NCI-H2171 treated with DMSO at 0.1 percent for 48 hours (cell line): Measurements from ENCODE around the gene APBB1IP.

Source experiments
- DNase-seq: peaks from one replicate; lab custom pipeline; 2025; lab: John Stamatoyannopoulos, UW

APBB1IP gene

GRCh38 chr10:26507441-26507840 lies 69.3 kb downstream of the APBB1IP start:
- DNase-seq, result no peak

GRCh38 chr10:26508016-26508415 lies 69.9 kb downstream of the APBB1IP start:
- no peak for DNase-seq

GRCh38 chr10:26509307-26509706 lies 71.2 kb downstream of the APBB1IP start:
- DNase-seq, result no peak

DNA sequence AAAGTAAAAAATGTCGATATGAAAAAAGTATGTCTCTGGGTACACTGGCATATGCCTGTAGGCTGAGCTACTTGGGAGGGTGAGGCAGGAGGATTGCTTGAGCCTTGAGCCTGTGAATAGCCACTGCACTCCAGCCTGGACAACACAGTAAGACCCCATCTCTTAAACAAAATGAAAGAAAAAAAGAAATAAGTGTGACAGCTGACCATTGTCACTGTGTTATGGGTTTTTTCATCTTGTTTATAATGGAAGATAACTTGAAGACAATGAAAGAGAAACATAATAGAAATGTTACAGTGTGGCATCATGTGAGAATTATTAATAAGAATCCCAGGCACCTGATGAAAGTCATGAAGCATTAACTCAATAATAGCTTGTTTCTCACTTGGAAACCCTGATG lies 75.0 kb downstream of the APBB1IP start:
- DNase-seq, result no peak

GRCh38 chr10:26516540-26517101 lies 78.5 kb downstream of the APBB1IP start:
- no peak for DNase-seq

GRCh38 chr10:26517141-26517867 lies 79.2 kb downstream of the APBB1IP start:
- no peak for DNase-seq

GRCh38 chr10:26519803-26520202 lies 81.7 kb downstream of the APBB1IP start:
- DNase-seq, result no peak

DNA sequence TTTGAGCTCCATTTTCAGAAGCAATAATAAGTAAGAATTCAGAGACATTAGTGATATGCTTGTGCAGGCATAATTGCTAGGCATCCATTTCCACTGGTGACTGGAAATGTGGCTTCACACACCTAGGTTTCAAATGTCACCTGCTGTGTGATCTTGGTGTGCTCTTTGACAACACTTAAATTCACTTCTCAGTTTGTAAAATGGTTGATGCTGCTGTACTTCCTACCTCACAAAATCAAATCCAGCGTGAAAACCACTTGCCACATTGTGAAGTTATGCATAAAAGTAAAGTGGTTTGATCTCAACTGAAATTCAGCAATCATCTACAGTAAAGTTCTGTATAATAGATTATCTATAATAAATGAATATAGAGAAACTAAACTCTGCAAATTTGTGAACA lies 82.4 kb downstream of the APBB1IP start:
- DNase-seq, result no peak

DNA sequence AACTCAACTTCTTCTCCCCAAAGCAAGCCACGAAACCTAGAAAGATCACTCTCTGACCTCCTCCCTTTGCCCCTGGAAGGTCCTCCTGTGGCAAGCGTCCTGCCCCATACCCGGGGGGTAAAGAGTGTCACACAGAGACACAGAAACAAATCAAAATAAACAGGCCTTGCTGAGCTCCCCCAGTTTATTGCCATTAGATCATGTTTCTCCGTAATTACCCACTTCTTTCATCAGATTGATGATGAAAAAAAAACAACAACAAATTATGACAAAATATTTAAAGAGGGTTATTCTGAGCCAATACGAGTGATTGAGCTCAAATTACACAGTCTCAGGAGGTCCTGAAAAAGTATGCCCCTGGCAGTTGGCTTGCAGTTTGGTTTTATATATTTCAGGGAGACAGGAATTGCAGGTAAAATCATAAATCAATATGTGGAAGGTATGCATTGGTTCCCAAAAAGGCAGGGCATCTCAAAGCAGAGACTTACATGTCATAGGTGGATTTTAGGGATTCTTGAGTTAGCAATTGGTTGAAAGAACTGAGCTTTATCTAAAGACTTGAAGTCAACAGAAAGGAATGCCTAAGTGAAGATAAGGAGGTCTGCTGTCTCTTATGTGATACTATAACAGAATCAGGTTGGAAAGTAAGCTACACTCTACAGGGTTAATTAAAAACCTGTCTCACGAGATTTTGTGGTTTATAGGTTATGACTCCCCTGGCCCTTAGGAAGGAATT lies 86.2 kb downstream of the APBB1IP start:
- no peak for DNase-seq

DNA sequence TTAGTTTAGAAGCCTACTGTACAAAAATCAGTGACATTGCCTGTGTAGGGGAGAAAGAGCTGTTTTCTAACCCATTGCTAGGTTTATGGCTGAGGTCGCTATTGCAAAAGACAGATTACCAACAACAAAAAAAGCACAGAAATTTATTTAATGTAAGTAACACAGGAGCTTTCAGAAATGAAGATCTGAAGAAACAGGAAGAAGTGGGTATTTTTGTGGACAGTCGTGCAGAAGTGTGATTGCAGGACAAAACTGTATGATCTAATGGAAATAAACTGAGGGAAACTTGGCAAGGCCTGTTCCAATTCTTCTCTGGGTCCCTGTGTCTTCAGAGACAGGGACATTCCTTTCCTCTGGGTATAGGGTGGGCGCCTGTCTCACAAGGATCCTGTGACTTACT lies 87.4 kb downstream of the APBB1IP start:
- no peak for DNase-seq

- no peak for DNase-seq
These were observed 88.9 kb downstream of the APBB1IP start for GRCh38 chr10:26527018-26527417.

GRCh38 chr10:26528048-26528447 lies 89.9 kb downstream of the APBB1IP start:
- DNase-seq, result no peak

DNA sequence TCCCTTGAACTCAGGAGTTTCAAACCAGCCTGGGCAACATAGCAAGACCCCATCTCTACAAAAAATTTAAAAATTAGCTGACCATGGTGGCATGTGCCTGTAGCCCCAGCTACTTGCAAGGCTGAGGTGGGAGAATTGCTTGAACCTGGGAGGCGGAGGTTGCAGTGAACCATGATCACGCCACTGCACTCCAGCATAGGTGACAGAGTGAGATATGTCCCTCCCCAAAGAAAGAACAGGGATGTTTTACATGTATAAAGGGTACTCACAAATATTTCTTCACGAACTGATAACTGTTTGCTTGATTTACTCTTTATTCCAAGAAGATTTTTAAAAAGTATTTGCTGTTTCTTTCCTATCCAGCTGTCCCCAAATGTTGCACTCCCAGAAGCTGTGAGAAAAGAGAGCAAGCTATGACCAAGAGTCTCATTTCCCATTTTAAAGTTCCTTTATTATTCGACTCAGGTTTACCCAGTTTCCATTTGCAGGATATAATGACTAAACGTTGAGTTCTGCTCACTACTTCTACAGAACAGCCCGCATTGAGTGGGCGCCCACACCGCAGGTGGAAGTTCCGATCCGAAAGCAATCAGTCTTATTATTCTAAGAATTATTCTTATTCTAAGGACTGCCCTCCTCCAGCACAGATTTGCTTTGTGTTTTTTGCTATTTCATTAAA lies 90.7 kb downstream of the APBB1IP start:
- no peak for DNase-seq

DNA sequence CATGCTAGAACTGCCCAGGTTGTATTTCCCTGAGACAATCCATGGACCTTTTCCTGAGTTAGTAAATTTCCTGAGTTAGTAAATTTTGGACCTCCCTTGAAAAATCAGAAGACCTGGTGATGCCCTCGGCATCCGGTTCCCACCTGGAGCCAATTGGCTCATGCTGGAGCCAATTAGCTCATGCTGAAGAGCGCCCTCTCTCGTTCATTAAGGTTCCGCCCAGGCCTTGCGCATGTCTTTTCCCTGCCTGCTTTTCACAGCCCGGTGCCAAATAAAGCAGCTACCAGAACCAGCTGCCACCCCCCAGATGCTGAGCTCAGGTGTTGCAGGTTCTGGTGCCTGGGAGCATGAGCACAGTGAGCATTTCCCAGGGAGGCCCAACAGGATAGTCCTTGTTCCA lies 96.2 kb downstream of the APBB1IP start:
- DNase-seq, result no peak

DNA sequence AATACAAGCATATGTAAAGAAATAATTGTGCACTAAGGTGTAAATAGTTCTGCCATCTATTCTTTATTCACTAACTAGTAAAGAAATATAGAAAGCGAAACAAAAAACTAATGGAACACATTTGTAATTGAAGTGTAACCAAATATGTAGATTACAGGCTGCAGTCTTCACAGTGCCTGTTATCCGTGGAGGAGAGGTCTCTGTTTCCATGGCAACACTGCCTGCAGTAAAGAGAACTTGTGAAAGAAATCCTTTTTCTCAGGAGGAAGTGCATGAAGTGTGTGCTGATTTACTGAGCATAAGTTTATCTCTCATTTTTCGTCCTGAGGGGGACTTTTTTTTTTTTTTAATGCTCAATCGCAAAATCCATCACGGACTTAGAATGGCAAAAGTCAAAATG lies 102.5 kb downstream of the APBB1IP start:
- no peak for DNase-seq

DNA sequence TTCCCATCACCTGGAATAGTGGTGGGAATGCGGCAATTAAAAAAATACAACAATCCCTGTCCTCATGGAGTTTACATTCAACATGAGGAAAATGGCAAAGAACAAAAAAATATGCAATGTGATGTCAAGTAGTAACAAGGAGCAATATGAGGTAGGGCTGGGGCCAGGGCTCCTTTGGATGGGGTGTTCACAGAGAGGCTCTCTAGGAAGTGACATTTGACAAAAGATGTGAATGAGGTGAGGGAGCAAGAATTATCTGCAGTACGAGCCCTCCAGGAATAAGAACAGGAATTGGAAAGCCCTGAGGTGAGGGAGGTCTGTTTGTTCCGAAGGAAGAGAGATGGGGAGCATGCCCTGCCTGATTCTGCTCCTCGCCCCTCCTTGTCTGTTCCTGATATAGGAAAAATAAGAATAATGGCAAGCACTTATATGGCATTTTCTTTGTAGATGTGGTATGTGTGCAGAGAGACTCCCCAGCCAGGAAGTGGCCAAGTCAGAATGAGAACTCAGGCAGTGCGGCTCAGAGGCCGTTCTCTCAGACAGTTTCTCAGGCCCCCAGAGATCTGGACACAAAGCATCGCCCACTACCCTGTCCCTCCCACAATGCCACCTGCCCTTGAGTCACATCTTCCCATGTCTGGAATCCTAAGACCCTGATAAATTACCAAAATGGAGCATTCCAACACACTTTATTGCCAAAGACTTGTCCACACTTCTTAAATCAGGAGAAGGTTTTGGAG lies 105.6 kb downstream of the APBB1IP start:
- no peak for DNase-seq

- no peak for DNase-seq
These were observed 106.8 kb downstream of the APBB1IP start for GRCh38 chr10:26544932-26545331.

GRCh38 chr10:26550774-26551526 lies 112.8 kb downstream of the APBB1IP start:
- no peak for DNase-seq

GRCh38 chr10:26554246-26554645 lies 116.1 kb downstream of the APBB1IP start:
- no peak for DNase-seq

GRCh38 chr10:26555719-26556368 lies 117.7 kb downstream of the APBB1IP start:
- no peak for DNase-seq
